NCI-H128 (cell line): ENCODE measurements around the gene MBOAT1.

Source experiments
- DNase-seq: peaks from one replicate; lab custom pipeline; 2025; ENCODE audit not compliant: unreplicated experiment; lab: John Stamatoyannopoulos, UW

The MBOAT1 gene

GRCh38 chr6:20110478-20110877 lies 101.8 kb downstream of the MBOAT1 start:
- no peak for DNase-seq

DNA sequence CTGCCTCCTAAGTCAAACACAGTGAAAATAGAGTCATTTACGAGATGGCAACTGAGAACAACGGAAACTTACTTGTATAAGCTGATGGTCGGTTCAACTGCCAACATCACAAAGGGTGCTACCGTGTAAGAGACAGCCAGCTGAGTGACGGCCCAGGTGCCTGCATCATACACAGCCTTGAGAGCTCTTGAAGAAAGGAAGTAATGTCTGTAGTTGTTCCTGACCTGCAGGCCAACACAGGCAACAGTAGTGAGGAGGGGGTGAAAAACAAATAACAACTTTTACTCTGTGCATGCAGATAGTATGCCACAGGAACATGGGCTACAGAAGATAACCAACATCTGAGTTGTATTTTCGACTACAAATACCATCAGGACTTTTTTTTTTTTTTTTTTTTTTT lies 102.7 kb downstream of the MBOAT1 start:
- DNase-seq, result no peak

DNA sequence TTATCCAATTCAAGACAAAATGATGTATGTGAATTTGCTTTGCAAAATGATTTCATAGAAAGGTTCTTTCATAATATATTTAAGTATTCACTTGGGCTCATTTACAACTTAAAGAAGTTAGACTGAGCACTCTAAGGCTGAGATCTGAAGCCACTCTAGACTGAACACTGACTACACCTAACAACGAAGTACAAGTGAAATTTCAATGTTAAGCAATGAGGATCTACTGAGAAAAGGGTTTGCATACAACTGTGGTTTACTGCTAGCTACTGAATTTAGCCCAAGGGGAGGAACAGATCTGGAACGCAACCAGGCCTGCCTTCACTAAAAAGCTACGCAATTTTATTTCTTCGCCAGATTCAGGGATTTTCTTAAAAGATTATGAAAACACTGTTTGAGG lies 106.4 kb downstream of the MBOAT1 start:
- no peak for DNase-seq

- DNase-seq, result no peak
These were observed 107.6 kb downstream of the MBOAT1 start for GRCh38 chr6:20104696-20105095.

- DNase-seq, result no peak
These were observed 109.7 kb downstream of the MBOAT1 start for GRCh38 chr6:20102397-20103073.

- no peak for DNase-seq
These were observed 113.1 kb downstream of the MBOAT1 start for GRCh38 chr6:20099156-20099555.

DNA sequence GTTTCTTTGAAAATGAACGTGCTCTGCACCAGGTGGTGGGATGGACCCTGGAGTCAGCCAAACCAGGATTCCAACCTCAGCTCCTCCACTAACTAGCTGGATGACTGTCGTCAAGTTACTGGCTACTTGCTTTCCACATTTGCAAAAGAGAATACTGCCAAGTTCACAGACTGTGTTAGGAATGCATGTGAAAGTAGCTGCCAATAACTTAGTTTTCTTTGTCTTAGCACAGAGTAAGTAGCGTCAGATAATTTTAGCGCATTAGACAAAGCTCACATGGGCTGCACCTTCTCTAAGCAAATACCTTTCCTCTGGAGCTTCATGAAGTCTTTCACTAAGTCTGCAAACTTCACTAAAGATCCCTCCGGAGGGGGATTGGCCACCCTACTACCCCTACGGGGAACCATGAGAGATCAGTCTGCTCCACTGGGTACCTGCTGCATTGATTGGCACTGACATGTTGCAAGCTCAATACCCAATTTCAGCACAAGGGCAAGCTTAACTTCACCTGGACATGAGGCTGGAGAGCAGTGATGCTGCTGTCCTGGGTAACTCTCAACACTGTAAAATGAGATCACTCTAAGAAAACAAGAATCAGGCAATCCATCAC lies 113.9 kb downstream of the MBOAT1 start:
- DNase-seq, result no peak

DNA sequence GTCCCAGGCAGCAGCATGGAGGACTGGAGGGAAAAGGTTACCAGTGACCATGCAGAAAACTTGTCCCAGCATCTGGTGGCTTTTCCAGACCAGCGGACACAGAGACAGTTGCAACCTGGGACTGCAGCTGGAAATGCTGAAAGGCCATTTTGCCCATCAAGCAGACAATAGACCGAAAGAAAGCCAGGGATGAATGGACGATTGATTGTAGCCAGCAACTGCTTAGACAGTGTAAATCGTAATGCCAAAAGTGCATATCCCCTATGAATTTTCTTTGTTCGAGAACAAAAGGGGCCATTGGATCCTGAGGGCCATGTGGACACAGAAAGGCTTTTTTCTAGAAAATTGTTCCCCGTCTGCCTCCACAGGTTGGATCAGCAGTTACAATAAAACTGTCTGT lies 115.7 kb downstream of the MBOAT1 start:
- no peak for DNase-seq

DNA sequence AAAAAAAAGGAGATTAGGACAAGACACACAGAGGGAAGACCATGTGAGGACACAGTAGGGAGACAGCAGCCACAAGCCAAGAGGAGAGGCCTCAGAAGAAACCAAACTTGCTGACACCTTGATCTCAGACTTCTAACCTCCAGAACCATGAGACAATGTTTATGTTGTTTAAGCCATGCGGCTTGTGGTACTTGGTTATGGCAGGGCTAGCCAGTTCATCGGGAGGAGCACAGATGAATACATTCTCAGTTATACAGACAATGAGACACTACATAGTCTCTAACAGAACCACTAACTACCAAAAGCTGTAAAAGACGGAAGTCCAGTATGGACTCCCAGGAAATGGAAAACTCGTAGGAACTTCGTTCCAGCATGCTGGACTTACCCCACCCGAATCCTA lies 116.8 kb downstream of the MBOAT1 start:
- DNase-seq, result no peak

DNA sequence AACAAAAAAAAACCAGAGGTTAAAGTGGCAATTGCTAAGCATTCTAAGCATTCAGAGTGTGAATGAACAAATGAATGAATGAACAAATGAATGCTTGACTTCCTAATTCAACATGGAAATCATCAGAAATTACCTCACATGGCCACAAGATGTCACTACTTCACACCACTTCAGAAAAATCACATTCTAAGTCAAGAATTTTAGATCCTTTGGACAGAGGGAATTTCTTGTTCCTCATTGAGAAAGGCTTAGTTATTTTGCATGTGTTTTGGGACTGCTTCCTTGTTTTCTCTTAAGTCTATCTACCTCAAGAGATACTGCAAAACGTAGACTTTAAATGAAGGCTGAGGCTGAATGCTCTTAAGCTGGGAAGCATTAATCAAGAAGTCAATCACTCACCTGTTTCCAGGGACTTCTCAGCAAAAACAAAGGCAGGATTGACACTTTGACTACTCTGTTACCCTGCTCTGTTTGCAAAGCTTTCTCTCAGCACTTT lies 120.2 kb downstream of the MBOAT1 start:
- DNase-seq, result no peak

DNA sequence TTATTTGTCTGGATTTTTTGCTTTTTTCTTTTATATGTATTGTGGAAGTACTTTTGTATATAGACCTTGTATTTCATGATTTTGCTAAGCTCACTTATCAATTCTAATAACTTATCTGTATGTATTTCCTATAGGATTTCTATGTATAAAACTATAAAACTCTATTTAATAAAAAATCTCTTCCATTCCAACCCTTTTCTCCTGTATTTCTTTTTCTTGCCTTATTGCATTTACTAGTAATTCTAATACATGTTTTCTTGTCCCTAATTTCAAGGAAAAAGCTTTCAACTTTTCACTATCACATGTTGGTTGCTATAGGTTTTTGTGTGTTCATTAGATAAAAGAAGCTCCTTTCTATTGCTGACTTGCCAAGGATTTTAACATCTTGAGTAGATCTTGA lies 125.3 kb downstream of the MBOAT1 start:
- DNase-seq, result no peak

- no peak for DNase-seq
These were observed 126.5 kb downstream of the MBOAT1 start for GRCh38 chr6:20085817-20086216.

DNA sequence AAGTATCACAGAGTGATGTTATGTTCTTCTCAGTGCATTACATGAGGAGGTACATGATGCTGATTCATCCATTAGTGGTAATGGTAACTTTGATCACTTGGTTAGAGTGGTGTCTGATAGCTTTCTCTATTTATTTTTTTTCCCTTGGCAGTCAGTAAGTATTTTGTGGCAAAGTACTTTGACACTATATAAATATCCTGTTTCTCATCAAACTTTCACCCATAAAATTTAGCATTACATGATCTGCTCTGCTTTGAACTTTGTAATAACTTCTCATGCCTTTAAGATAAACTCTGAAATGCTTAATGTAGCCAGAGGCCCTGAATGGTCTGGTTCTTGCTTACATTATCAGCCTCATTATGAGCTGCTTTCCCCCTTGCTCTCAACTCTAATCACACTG lies 127.9 kb downstream of the MBOAT1 start:
- DNase-seq, result no peak

- DNase-seq, result no peak
These were observed 140.3 kb downstream of the MBOAT1 start for GRCh38 chr6:20071998-20072397.

- no peak for DNase-seq
These were observed 142.2 kb downstream of the MBOAT1 start for GRCh38 chr6:20070047-20070446.

DNA sequence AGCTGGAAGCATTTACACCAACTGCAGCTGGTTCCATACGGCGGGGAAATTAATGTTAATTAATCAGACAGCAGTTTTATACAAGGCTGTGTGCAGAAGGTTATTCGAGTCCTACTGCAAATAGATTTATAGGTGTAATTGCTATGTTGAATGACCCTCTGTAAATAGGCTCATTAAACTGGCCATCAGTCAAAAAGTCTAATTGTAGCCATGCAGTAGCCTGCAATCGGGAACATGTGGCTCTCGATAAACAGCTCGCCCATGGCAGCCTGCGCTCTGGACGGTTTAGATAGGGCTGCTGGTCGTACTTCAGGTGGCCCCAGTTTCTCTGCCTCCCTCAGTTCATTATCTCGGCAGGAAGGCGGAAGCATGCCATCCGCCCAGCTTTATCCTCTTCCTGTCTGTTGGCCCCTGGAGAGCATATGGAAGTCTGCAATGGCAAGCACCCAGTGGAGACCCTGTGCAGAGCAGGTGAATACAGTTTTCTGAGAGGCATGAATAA lies 143.2 kb downstream of the MBOAT1 start:
- no peak for DNase-seq

DNA sequence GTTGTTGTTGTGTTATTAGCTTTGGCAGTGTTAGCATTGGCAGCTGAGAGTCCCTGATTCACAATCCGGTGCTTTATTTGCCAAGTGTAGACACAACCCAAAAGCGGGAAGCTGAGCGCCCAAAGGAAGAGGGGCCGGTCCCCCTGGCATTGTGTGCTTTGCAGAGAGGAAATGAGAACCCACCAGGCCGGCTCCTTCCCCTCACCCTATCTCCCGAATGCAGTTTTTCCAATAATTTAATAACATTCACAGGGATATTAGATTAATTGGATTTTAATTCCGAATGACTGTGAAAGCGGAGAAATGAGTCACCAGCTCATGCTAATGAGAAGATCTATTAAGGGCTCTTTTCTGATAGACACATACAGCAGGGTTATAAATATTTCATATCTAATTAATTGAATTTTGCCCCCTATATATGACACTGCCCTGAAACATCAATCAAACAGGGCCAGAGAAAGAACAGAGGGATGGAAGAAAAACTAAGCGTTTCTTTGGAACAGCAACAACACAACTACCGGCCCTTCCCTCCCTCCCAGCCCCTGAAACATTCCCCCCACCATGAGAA lies 143.8 kb downstream of the MBOAT1 start:
- DNase-seq, result no peak

- no peak for DNase-seq
These were observed 150.3 kb downstream of the MBOAT1 start for GRCh38 chr6:20061952-20062351.

DNA sequence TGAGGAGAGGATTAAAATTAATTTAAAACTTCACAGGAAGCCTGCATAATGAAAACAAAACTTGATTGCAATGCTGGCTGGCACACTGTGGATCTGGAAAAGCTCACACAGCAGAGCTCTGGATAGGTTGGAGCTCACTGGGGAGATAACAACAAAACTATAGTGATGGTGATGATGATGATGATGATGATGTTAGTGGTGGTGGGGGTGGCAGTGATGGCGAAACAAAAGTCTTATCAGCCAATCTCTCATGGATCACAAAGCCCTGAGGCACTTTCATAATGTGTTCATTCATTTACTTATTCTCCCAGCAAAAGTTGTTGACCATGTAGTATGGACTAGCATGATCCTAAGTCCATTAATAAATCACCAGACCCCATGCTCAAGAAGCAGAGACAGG lies 152.0 kb downstream of the MBOAT1 start:
- DNase-seq, result no peak

GRCh38 chr6:20058912-20059311 lies 153.4 kb downstream of the MBOAT1 start:
- no peak for DNase-seq

- no peak for DNase-seq
These were observed 154.0 kb downstream of the MBOAT1 start for GRCh38 chr6:20058121-20058905.
